Measurements from ENCODE around the gene NEU2. TPM values are rescaled to one million over a fixed set of nuclear protein-coding genes. Genes with fewer than 3 reads are reported as not detected.

Gene NEU2
- polyA plus RNA-seq, 2 of the 4 experiments (the other 2 are of a cell fraction), result not detected

- H3K4me3 ChIP-seq, result no peak overlapping the region
- POLR2A ChIA-PET, result no interaction called here
- DNase-seq (ENCODE audit: low read depth in 1 of 2, low spot score in 1 of 2), result no peak
- no peak for FAIRE-seq
- CTCF ChIA-PET, result interaction anchor here (0.6 to 1.4 kb wide), 4 partner anchors 10 to 204 kb away, joined by 3 to 7 read pairs (median 4); no protein-coding TSS in a partner anchor
- no peak overlapping the region for H3K4me2 ChIP-seq
- no peak for ATAC-seq
- H3K4me1 ChIP-seq, result 0 out of 3 replicates have a peak, but pooled peaks cover 6% of the 10 kb centered on the region
- H3K9me3 ChIP-seq, result no peaks in the 10 kb centered on the region
- no peak overlapping the region for H3K27ac ChIP-seq
- no peak for TF ChIP-seq NPAS2 (CRISPR knock-in tag; IDR thresholded peaks at IDR 0.05; ENCODE audit: borderline replicate concordance)
- TF ChIP-seq POLR2AphosphoS2 (conservative IDR thresholded peaks at IDR 0.05; ENCODE audit: low read length), result no peak
- no peak for TF ChIP-seq RARB (CRISPR knock-in tag; IDR thresholded peaks at IDR 0.05)
- TF ChIP-seq FOSB (CRISPR knock-in tag; IDR thresholded peaks at IDR 0.05), result no peak
- TF ChIP-seq MAX (IDR thresholded peaks at IDR 0.05), result no peak
- no peak for TF ChIP-seq ZNF302 (CRISPR knock-in tag; IDR thresholded peaks at IDR 0.05)
- no peak for TF ChIP-seq POLR2A (IDR thresholded peaks at IDR 0.05; ENCODE audit: low read length)
- TF ChIP-seq HES2 (IDR thresholded peaks at IDR 0.05), result no peak
- no peak for TF ChIP-seq HOXB5 (CRISPR knock-in tag; IDR thresholded peaks at IDR 0.05)
- TF ChIP-seq GATA3 (IDR thresholded peaks at IDR 0.05; ENCODE audit: borderline replicate concordance), result no peak
- no peak for TF ChIP-seq ELK1 (IDR thresholded peaks at IDR 0.05; ENCODE audit: low read depth, low read length)
- TF ChIP-seq RCOR1 (IDR thresholded peaks at IDR 0.05; ENCODE audit: low read depth, low read length), result no peak
- TF ChIP-seq USF2 (IDR thresholded peaks at IDR 0.05), result no peak
- no peak for TF ChIP-seq CEBPB (IDR thresholded peaks at IDR 0.05)
- WGBS (ENCODE audit: missing lambda C conversion rate), result 53% methylated on average over 6 of the region's 6 CpGs
These were observed 24.6 kb downstream of the NEU2 start for GRCh38 chr2:233056961-233057605.

- CTCF ChIA-PET, result interaction anchor here (0.6 to 1.6 kb wide), 6 partner anchors 9 to 213 kb away, joined by 3 to 5 read pairs (median 4); no protein-coding TSS in a partner anchor
These were observed 26.5 kb downstream of the NEU2 start for GRCh38 chr2:233058717-233059546.

More at GRCh38 chr2:233058717-233059546, 26.5 kb downstream of the NEU2 start:
- DNase-seq (ENCODE audit: low read depth in 1 of 2, low spot score in 1 of 2) (no peak), FAIRE-seq (no peak), ATAC-seq (no peak)
- no peak overlapping the region for H3K4me2 ChIP-seq
- no peak overlapping the region; a peak in 1 of 6 replicates for H3K27ac ChIP-seq
- POLR2A ChIA-PET, result no interaction called here
- 90% methylated on average over 16 of the region's 24 CpGs for WGBS (ENCODE audit: missing lambda C conversion rate)
- no peaks in the 10 kb centered on the region for H3K9me3 ChIP-seq
- TF ChIP-seq ZNF302 (CRISPR knock-in tag; IDR thresholded peaks at IDR 0.05), result no peak
- TF ChIP-seq MAZ (IDR thresholded peaks at IDR 0.05; ENCODE audit: borderline replicate concordance, low read depth, low read length), result no peak
- TF ChIP-seq MAFK (IDR thresholded peaks at IDR 0.05; ENCODE audit: partially characterized antibody), result no peak
- no peak for TF ChIP-seq NR3C1 (IDR thresholded peaks at IDR 0.05)
- TF ChIP-seq HES2 (IDR thresholded peaks at IDR 0.05), result no peak
- no peak for TF ChIP-seq JUNB (IDR thresholded peaks at IDR 0.05)
- TF ChIP-seq RCOR1 (IDR thresholded peaks at IDR 0.05; ENCODE audit: low read depth, low read length), result no peak
- TF ChIP-seq CHD4 (IDR thresholded peaks at IDR 0.05; ENCODE audit: borderline replicate concordance), result no peak
- TF ChIP-seq ZC3H11A (IDR thresholded peaks at IDR 0.05), result no peak
- no peak for TF ChIP-seq SMC3 (IDR thresholded peaks at IDR 0.05)
- no peak for TF ChIP-seq HEYL (CRISPR knock-in tag; IDR thresholded peaks at IDR 0.05)
- TF ChIP-seq EP300 (IDR thresholded peaks at IDR 0.05), result no peak
- TF ChIP-seq CTCF (IDR thresholded peaks at IDR 0.05), result no peak
- TF ChIP-seq REST (IDR thresholded peaks at IDR 0.05), result no peak
- no peak for TF ChIP-seq RNF2 (IDR thresholded peaks at IDR 0.05; ENCODE audit: borderline replicate concordance, low read depth)
- TF ChIP-seq RARB (CRISPR knock-in tag; IDR thresholded peaks at IDR 0.05), result no peak
- no peak for TF ChIP-seq PHF8 (IDR thresholded peaks at IDR 0.05; ENCODE audit: borderline replicate concordance, low read depth)
- TF ChIP-seq HOXB13 (CRISPR knock-in tag; IDR thresholded peaks at IDR 0.05; ENCODE audit: low read depth), result no peak
- H3K4me1 ChIP-seq, result 0 out of 3 replicates have a peak, but pooled peaks cover 4% of the 10 kb centered on the region
- no peak overlapping the region for H3K4me3 ChIP-seq

Data from A549 (cell line).